HepG2 (cell line): ENCODE results near the gene CDK10. TPM values are rescaled to one million over a fixed set of nuclear protein-coding genes. Genes with fewer than 3 reads are reported as not detected.

Experiments used
- EED ChIP-seq: sonication (generic); formaldehyde crosslinking; IDR thresholded peaks from 2 replicates; pipeline ENCODE4 v1.5.0; 2020; ENCODE audit warnings: mild to moderate bottlenecking, missing genetic modification reagents
- HNRNPH1 ChIP-seq: fragments of 200-400 bp; formaldehyde crosslinking; optimal IDR thresholded peaks from 2 replicates; pipeline ENCODE3; 2017; ENCODE audit warnings: mild to moderate bottlenecking, low read depth, low read length
- HOXD1 ChIP-seq: sonication (generic); formaldehyde crosslinking; IDR thresholded peaks from 2 replicates; pipeline ENCODE4 v1.5.0; 2020; ENCODE audit warnings: missing genetic modification reagents
- IRX3 ChIP-seq: sonication (generic); formaldehyde crosslinking; IDR thresholded peaks from 2 replicates; pipeline ENCODE4 v1.8.1; 2023; ENCODE audit warnings: mild to moderate bottlenecking, low read depth, missing genetic modification reagents, borderline replicate concordance
- RXRA ChIP-seq: sonication (generic); formaldehyde crosslinking; IDR thresholded peaks from 2 replicates; pipeline ENCODE4 v1.5.1; 2020; ENCODE audit warnings: missing genetic modification reagents
- TOPORS ChIP-seq: sonication (generic); formaldehyde crosslinking; IDR thresholded peaks from 2 replicates; pipeline ENCODE4 v1.8.0; 2023; ENCODE audit warnings: mild to moderate bottlenecking, missing genetic modification reagents
- YEATS2 ChIP-seq: sonication (generic); formaldehyde crosslinking; IDR thresholded peaks from 2 replicates; pipeline ENCODE4 v1.4.0; 2020; ENCODE audit warnings: missing genetic modification reagents, borderline replicate concordance
- ZKSCAN8 ChIP-seq: IDR thresholded peaks from 2 replicates; pipeline ENCODE4 v1.6.1; 2016; ENCODE audit warnings: borderline replicate concordance, missing genetic modification reagents, missing compliant biosample characterization
- ZNF160 ChIP-seq: sonication (generic); formaldehyde crosslinking; IDR thresholded peaks from 2 replicates; pipeline ENCODE4 v1.8.0; 2022; ENCODE audit warnings: mild to moderate bottlenecking, inconsistent platforms, missing genetic modification reagents
- ZNF207 ChIP-seq: fragments of 450-650 bp; IDR thresholded peaks from 2 replicates; pipeline ENCODE4 v1.6.1; 2016; ENCODE audit warnings: antibody characterized with exemption, borderline replicate concordance
- ZNF253 ChIP-seq: sonication (generic); formaldehyde crosslinking; IDR thresholded peaks from 2 replicates; pipeline ENCODE4 v1.8.0; 2022; ENCODE audit warnings: mild to moderate bottlenecking, missing genetic modification reagents, borderline replicate concordance
- ZNF292 ChIP-seq: sonication (generic); formaldehyde crosslinking; IDR thresholded peaks from 2 replicates; pipeline ENCODE4 v1.8.1; 2022; ENCODE audit warnings: mild to moderate bottlenecking, low read depth, missing genetic modification reagents, borderline replicate concordance
- ZNF350 ChIP-seq: sonication (generic); formaldehyde crosslinking; IDR thresholded peaks from 2 replicates; pipeline ENCODE4 v1.4.0; 2020; ENCODE audit warnings: mild to moderate bottlenecking, low read depth, missing genetic modification reagents, borderline replicate concordance
- ZNF883 ChIP-seq: sonication (generic); formaldehyde crosslinking; IDR thresholded peaks from 2 replicates; pipeline ENCODE4 v1.5.1; 2020; ENCODE audit warnings: mild to moderate bottlenecking, missing genetic modification reagents; ENCODE audit errors: not compliant biosample characterization
- polyA plus RNA-seq, 8 experiments: library from polyadenylated mRNA; depleted of rRNA in 3 of 8; stranded (reverse) in 7 of 8; unstranded in 1 of 8; fragments of >200 nt; fragmentation: Illumina TruSeq in 4 of 8; extraction: Trizol in 4 of 8; gene quantifications; 2 replicates each; pipeline versions ENCODE4 v1.2.1 to v1.2.3, GENCODE V29; 2011 to 2016; ENCODE audit warnings: low read depth in 4 of 8, missing spikeins in 1 of 8, mixed read lengths in 1 of 8; ENCODE audit not compliant: insufficient read depth in 1 of 8
- total RNA-seq, 5 experiments: library from RNA; depleted of rRNA; stranded (reverse); fragments of >200 nt; fragmentation: Illumina TruSeq; extraction: Trizol; gene quantifications; 2 replicates each; pipeline ENCODE4 v1.2.3, GENCODE V29; 2016; ENCODE audit warnings: low read depth in 1 of 5
- TF ChIP-seq, protein P1 (sequence below): sonication (generic); formaldehyde crosslinking; IDR thresholded peaks from 2 replicates; pipeline ENCODE4 v1.5.0; 2020; ENCODE audit warnings: mild to moderate bottlenecking, missing genetic modification reagents
- TF ChIP-seq, protein P2 (sequence below): sonication (generic); formaldehyde crosslinking; IDR thresholded peaks from 2 replicates; pipeline ENCODE4 v1.4.0; 2020; ENCODE audit warnings: missing genetic modification reagents, borderline replicate concordance
- TF ChIP-seq, protein P3 (sequence below): IDR thresholded peaks from 2 replicates; pipeline ENCODE4 v1.4.0; 2020; ENCODE audit warnings: mild to moderate bottlenecking, missing genetic modification reagents

The CDK10 gene
- total and polyA plus RNA-seq, 2 of the 13 experiments (the other 11 are each of a cell fraction or from before 2014, with no cell fraction given) = 2.5 to 3.9 TPM

DNA sequence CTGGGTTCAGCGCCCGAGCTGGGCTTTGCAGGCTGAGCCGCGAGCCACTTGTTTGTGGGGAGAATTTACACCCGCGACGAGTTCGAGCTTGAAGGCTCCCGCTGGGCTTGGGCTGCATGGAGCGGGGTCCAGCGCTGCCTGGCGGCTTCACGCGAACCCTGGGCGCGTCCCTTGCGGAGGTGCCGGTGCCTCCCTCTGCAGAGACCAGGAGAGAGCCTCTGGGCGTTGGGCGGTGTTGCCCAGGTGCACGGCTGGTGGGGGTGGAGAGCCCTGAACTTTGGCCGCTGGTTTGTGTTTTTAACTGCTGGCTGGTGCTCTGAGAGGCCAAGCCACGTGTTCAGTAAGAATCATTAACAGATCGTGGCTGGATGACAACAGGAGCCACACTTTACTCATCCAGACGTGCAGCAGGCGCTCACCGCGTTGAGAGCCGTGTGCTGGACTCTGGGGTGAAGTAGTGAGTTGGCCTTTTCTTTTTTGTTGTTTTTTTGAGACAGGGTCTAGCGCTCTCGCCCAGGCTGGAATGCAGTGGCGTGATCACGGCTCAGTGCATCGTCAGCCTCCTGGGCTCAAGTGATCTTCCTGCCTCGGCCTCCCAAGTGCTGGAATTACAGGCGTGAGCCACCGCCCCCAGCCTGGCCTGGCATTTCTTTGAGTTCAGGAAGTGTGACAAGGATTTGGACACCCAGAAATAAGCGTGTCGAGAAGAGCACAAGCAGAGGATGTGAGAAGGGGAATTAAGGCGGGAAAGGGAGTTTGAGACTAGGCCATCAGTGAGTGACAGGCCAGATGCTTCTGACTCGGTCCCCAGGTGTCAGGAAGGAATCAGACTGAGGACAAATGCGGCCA lies 827 bp downstream of the CDK10 start (continued):
- peak; percentile 96; the same call in 1 of the 2 replicates for TF ChIP-seq ZNF160 (CRISPR knock-in tag)
- peak; percentile 97 for TF ChIP-seq HOXD1 (CRISPR knock-in tag)
- TF ChIP-seq ZNF350 (CRISPR knock-in tag) = peak; percentile 99
- TF ChIP-seq, protein P1, sequence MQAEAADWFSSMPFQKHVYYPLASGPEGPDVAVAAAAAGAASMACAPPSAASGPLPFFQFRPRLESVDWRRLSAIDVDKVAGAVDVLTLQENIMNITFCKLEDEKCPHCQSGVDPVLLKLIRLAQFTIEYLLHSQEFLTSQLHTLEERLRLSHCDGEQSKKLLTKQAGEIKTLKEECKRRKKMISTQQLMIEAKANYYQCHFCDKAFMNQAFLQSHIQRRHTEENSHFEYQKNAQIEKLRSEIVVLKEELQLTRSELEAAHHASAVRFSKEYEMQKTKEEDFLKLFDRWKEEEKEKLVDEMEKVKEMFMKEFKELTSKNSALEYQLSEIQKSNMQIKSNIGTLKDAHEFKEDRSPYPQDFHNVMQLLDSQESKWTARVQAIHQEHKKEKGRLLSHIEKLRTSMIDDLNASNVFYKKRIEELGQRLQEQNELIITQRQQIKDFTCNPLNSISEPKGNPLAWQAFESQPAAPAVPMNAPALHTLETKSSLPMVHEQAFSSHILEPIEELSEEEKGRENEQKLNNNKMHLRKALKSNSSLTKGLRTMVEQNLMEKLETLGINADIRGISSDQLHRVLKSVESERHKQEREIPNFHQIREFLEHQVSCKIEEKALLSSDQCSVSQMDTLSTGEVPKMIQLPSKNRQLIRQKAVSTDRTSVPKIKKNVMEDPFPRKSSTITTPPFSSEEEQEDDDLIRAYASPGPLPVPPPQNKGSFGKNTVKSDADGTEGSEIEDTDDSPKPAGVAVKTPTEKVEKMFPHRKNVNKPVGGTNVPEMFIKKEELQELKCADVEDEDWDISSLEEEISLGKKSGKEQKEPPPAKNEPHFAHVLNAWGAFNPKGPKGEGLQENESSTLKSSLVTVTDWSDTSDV (CRISPR knock-in tag) = peak; percentile 91; the same call in 1 of the 2 replicates
- TF ChIP-seq ZKSCAN8 (CRISPR knock-in tag) = no peak; the same call in 1 of the 2 replicates
- peak; percentile 98 for TF ChIP-seq IRX3 (CRISPR knock-in tag)
- peak; percentile 80 for TF ChIP-seq EED (CRISPR knock-in tag)
- TF ChIP-seq YEATS2 = peak; percentile 87; the same call in 1 of the 2 replicates
- TF ChIP-seq ZNF883 (CRISPR knock-in tag) = peak; percentile 99
- TF ChIP-seq, protein P2, sequence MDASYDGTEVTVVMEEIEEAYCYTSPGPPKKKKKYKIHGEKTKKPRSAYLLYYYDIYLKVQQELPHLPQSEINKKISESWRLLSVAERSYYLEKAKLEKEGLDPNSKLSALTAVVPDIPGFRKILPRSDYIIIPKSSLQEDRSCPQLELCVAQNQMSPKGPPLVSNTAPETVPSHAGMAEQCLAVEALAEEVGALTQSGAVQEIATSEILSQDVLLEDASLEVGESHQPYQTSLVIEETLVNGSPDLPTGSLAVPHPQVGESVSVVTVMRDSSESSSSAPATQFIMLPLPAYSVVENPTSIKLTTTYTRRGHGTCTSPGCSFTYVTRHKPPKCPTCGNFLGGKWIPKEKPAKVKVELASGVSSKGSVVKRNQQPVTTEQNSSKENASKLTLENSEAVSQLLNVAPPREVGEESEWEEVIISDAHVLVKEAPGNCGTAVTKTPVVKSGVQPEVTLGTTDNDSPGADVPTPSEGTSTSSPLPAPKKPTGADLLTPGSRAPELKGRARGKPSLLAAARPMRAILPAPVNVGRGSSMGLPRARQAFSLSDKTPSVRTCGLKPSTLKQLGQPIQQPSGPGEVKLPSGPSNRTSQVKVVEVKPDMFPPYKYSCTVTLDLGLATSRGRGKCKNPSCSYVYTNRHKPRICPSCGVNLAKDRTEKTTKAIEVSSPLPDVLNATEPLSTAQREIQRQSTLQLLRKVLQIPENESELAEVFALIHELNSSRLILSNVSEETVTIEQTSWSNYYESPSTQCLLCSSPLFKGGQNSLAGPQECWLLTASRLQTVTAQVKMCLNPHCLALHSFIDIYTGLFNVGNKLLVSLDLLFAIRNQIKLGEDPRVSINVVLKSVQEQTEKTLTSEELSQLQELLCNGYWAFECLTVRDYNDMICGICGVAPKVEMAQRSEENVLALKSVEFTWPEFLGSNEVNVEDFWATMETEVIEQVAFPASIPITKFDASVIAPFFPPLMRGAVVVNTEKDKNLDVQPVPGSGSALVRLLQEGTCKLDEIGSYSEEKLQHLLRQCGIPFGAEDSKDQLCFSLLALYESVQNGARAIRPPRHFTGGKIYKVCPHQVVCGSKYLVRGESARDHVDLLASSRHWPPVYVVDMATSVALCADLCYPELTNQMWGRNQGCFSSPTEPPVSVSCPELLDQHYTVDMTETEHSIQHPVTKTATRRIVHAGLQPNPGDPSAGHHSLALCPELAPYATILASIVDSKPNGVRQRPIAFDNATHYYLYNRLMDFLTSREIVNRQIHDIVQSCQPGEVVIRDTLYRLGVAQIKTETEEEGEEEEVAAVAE (CRISPR knock-in tag) = peak; percentile 86
- TF ChIP-seq ZNF292 = peak; percentile 98
- TF ChIP-seq ZNF207 = no peak
- TF ChIP-seq, protein P3, sequence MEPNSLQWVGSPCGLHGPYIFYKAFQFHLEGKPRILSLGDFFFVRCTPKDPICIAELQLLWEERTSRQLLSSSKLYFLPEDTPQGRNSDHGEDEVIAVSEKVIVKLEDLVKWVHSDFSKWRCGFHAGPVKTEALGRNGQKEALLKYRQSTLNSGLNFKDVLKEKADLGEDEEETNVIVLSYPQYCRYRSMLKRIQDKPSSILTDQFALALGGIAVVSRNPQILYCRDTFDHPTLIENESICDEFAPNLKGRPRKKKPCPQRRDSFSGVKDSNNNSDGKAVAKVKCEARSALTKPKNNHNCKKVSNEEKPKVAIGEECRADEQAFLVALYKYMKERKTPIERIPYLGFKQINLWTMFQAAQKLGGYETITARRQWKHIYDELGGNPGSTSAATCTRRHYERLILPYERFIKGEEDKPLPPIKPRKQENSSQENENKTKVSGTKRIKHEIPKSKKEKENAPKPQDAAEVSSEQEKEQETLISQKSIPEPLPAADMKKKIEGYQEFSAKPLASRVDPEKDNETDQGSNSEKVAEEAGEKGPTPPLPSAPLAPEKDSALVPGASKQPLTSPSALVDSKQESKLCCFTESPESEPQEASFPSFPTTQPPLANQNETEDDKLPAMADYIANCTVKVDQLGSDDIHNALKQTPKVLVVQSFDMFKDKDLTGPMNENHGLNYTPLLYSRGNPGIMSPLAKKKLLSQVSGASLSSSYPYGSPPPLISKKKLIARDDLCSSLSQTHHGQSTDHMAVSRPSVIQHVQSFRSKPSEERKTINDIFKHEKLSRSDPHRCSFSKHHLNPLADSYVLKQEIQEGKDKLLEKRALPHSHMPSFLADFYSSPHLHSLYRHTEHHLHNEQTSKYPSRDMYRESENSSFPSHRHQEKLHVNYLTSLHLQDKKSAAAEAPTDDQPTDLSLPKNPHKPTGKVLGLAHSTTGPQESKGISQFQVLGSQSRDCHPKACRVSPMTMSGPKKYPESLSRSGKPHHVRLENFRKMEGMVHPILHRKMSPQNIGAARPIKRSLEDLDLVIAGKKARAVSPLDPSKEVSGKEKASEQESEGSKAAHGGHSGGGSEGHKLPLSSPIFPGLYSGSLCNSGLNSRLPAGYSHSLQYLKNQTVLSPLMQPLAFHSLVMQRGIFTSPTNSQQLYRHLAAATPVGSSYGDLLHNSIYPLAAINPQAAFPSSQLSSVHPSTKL (CRISPR knock-in tag) = peak; percentile 91
- TF ChIP-seq ZNF253 (CRISPR knock-in tag) = no peak; the same call in 1 of the 2 replicates
- TF ChIP-seq TOPORS (CRISPR knock-in tag) = peak; percentile 99
- TF ChIP-seq RXRA (CRISPR knock-in tag) = peak; percentile 93
- TF ChIP-seq HNRNPH1 = peak; percentile 36
